Measurements from ENCODE around the gene ZBED4.
"Not testable (repeated sequence)": the region's sequence is repeated elsewhere in the genome, so short reads cannot be mapped to it uniquely, and the experiment has no call there.

The ZBED4 gene

DNA sequence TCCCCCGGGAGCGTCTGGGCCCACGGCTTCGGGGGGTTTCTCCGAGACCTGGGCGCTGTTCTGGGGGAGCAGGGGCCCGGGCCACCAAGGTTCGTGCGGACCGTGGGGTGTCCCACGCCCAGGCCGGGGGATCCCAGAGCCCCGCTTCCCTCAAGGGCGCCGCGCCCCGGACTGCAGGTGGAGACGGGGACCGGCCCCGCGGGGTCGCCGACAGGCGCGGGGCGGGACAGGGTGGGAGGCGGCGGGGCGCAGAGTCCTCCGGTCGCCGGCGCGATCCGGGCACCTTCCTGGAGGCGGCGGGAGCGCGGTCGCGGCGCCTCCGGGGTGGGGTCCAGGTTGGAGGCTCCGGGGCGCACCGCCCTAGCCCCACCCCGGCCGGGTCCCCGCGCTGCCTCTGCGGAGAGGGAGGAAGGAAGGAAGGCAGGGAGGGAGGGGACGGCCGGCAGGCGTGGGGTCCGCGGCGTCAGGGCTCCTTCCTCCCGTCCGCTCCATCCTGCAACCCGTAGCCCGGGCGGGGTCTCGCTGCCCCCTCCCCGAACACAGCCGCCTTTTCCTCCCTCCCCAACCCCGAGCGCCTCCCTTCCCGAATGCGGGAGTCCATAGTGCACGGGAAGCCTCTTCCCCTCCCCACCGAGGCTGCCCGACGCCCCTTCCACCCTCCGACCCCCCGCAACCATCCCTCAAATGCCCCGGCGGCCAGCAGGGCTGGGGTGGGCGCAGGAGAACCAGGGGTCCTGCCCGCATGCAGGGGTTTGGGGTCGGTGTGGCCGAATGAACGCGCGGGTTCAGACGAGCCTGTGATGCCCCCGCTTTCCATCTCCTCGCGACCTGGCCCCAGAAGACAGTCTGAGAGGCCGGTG lies 4.3 kb upstream of the ZBED4 start:
- H3K27me3 ChIP-seq = peaks cover 46 to 83% (median 76%) of the 10 kb centered on the region in 11 experiments

DNA sequence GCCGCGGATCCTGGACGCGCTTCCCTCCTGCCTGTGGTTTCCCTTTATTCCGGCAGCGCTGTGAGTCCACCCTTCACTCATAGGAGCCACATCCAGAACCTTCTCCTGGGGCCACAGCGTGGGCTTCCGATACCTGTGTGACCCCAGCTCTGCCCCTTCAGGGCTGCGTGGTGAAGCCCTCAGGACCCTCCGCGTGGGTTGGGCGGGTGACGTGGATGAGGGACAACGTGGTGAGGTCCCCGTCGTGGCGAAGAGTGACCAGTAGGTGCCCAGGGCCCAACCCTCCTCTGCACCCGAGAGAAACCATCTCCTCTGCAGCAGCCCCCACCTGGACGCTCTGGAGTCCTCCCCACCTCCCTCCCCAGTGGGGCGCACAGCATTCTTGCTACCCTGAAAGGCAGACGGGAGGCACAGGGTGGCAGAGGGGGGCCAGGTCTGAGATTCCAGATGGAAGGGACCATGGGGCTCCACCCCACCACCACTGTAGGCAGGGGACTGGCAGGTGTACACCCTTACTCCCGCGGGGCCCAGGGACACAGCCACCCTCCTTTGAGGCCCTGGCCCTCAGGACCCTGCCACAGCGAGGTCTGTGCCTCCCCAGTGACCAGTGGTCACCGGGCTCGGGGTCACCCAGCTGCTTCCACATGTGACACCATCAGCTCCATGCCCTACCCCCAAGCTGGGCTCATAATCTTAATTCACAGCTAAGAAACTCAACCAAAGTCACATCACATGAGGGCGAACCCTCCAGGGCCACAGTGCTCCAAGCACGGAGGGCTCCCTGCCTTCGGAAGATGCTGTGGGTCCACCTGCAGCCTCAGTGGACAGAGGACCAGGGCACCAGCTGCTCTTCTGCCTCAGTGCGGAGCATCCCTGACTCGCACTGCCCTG lies 3.4 kb upstream of the ZBED4 start:
- Histone ChIP-seq H3K4me2 (peak overlapping the region; percentile 88 to 99 (median 97)), H3K9ac (peak overlapping the region in 4 of 11 experiments; percentile 62 to 74 (median 68); a peak in 6 of 22 replicates), H3K4me1 (peaks cover 15 to 49% (median 41%) of the 10 kb centered on the region in 10 experiments), H3K36me3 (no peaks in the 10 kb centered on the region; a peak in 1 of 22 replicates), H3K27me3 (peaks cover 46 to 75% (median 68%) of the 10 kb centered on the region in 11 experiments), H3K27ac (no peak overlapping the region), H3K4me3 (peak overlapping the region; percentile 61 to 77 (median 66); a peak in 19 of 20 replicates), H3K9me3 (replicated peaks in 1 of 11) (no peaks in the 10 kb centered on the region; a peak in 1 of 22 replicates), H4K20me1 (peaks cover 5 to 41% (median 12%) of the 10 kb centered on the region in 11 experiments; a peak in 21 of 22 replicates)
- TF ChIP-seq Cebpa-rat (IDR thresholded peaks at IDR 0.05) = no peak

More for the DNA sequence above, 4.3 kb upstream of the ZBED4 start:
- Histone ChIP-seq H3K36me3 (no peaks in the 10 kb centered on the region), H3K4me2 (peak overlapping the region; percentile 88 to 99 (median 97)), H4K20me1 (peaks cover 0 to 32% (median 4%) of the 10 kb centered on the region in 11 experiments; a peak in 11 of 22 replicates), H3K27ac (peak overlapping the region in 1 of 11 experiments; percentile 40; a peak in 1 of 22 replicates), H3K9me3 (replicated peaks in 1 of 11) (no peaks in the 10 kb centered on the region; a peak in 1 of 22 replicates), H3K4me3 (peak overlapping the region; percentile 61 to 77 (median 66)), H3K4me1 (peaks cover 10 to 44% (median 36%) of the 10 kb centered on the region in 10 experiments; a peak in 19 of 20 replicates), H3K9ac (peak overlapping the region; percentile 43 to 81 (median 64); a peak in 21 of 22 replicates)
- TF ChIP-seq Cebpa-rat (IDR thresholded peaks at IDR 0.05) = no peak

DNA sequence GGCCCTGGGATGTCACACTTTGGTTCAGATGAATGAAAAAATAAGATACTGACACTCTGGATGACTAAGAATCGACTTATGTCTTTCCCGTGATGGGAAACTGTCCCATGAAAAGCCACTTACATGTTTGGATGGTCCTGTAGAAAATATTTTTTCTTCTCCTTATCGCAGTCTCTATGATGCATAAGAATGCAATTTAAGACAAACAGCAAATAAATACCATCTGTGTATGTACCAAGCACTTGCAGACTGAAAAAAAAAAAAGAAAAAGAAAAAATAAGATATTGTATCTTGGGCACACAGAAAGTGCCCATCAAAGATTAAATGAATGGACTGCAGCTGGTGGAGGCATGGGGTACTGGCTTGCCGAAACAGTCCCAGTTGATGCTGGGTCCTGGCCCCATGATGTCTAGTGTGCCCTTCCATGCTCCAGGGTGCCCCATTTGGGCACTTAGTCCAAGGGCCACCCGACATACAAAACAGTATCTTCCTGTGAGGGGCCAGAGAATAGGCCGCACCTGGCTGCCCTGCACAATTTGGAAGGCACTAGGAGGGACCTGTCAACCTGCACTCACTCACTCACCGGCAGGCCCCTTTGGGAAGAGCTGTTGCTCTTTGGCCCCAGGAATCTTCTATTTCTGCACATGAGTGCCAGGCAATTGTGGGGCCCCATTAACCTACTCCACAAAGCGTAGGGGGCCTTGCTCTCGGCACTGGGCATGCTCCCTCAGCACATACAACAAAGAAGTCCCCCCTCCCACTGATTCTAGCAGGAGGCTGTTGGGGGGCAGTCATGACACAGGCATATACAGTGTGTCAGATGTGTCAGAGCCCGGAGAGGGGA lies 2.5 kb upstream of the ZBED4 start:
- Histone ChIP-seq H3K4me3 (no peak overlapping the region), H4K20me1 (peaks cover 15 to 50% (median 21%) of the 10 kb centered on the region in 11 experiments), H3K9me3 (replicated peaks in 1 of 11) (no peaks in the 10 kb centered on the region; a peak in 1 of 22 replicates), H3K27me3 (peaks cover 46 to 66% (median 60%) of the 10 kb centered on the region in 11 experiments), H3K4me2 (peak overlapping the region in 6 of 11 experiments; percentile 94 to 98 (median 97); a peak in 8 of 22 replicates), H3K4me1 (peaks cover 24 to 59% (median 50%) of the 10 kb centered on the region in 10 experiments), H3K27ac (no peak overlapping the region), H3K9ac (no peak overlapping the region), H3K36me3 (peaks cover 0 to 8% (median 3%) of the 10 kb centered on the region in 11 experiments; a peak in 9 of 22 replicates)
- TF ChIP-seq Cebpa-rat (IDR thresholded peaks at IDR 0.05) = no peak

DNA sequence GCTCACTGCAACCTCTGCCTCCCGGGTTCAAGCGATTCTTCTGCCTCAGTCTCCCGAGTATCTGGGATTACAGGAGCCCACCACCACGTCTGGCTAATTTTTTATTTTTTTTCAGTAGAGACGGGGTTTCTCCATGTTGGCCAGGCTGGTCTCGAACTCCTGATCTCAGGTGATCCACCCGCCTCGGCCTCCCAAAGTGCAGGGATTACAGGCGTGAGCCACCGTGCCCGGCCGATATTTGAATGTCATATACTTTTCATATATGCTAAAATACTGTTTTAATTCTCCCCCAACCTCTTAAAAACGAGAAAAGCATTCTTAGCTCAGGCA lies 1.1 kb upstream of the ZBED4 start:
- Histone ChIP-seq H3K4me1 (peaks cover 35 to 72% (median 63%) of the 10 kb centered on the region in 10 experiments), H3K4me3 (peak overlapping the region; percentile 65 to 98 (median 72)), H3K36me3 (peaks cover 0 to 19% (median 14%) of the 10 kb centered on the region in 11 experiments; a peak in 16 of 22 replicates), H3K4me2 (peak overlapping the region; percentile 79 to 97 (median 92)), H3K27ac (peak overlapping the region; percentile 79 to 99 (median 95); a peak in 21 of 22 replicates), H3K27me3 (peaks cover 39 to 52% (median 46%) of the 10 kb centered on the region in 11 experiments), H4K20me1 (peaks cover 28 to 64% (median 35%) of the 10 kb centered on the region in 11 experiments), H3K9ac (peak overlapping the region; percentile 87 to 96 (median 91))
- not testable (repeated sequence) for H3K9me3 ChIP-seq (replicated peaks in 1 of 11)

DNA sequence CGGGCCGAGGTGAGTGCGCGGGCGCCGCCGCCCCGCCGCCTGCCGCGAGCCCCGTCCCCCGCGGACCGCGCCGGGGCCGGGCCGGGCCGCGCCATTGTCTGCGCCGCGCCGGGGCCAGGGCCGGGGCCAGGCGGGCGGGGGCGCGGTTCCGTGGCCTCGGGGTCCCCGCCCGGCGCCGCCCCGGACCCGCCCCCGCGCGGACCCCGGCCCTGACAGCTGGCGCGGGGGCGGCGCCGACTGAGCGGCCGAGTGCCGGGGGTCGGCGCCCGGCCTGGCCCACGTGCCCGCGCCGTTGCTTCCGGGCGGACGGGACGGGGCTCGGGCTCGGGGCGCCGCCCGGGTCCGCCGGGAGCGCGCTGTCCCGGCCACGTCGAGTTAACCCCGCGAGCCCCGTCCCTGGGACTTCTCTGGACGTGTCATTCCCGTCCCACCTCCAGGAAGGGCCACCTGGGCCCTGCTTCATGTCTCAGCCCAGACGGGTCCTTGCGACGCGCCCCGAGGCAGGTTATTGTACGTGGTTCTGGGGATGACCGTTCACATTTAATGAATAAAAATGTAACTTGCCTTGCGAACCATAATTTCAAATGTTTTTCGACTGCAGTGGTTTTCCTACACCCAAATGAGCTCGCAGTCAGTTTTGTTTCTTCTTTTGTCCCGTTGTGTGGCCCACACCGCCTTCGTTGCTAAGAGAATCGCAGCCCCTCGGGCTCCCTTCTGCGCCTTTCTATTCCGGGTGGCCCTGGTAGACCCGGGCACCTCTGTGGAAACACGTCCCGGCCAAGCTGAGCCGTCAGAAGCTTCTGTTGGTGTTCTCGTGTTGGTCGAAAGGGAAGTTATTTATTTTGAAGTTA lies 562 bp downstream of the ZBED4 start:
- Histone ChIP-seq H3K27ac (peak overlapping the region; percentile 79 to 95 (median 91)), H4K20me1 (peaks cover 45 to 66% (median 51%) of the 10 kb centered on the region in 11 experiments), H3K4me2 (peak overlapping the region; percentile 83 to 98 (median 91)), H3K36me3 (peaks cover 5 to 35% (median 23%) of the 10 kb centered on the region in 11 experiments; a peak in 21 of 22 replicates), H3K9ac (peak overlapping the region; percentile 88 to 98 (median 95)), H3K9me3 (replicated peaks in 1 of 11) (no peaks in the 10 kb centered on the region; a peak in 1 of 22 replicates), H3K27me3 (peaks cover 23 to 35% (median 29%) of the 10 kb centered on the region in 11 experiments), H3K4me3 (peak overlapping the region; percentile 77 to 99 (median 96)), H3K4me1 (peaks cover 32 to 80% (median 68%) of the 10 kb centered on the region in 10 experiments)
- TF ChIP-seq Cebpa-rat (IDR thresholded peaks at IDR 0.05) = no peak

DNA sequence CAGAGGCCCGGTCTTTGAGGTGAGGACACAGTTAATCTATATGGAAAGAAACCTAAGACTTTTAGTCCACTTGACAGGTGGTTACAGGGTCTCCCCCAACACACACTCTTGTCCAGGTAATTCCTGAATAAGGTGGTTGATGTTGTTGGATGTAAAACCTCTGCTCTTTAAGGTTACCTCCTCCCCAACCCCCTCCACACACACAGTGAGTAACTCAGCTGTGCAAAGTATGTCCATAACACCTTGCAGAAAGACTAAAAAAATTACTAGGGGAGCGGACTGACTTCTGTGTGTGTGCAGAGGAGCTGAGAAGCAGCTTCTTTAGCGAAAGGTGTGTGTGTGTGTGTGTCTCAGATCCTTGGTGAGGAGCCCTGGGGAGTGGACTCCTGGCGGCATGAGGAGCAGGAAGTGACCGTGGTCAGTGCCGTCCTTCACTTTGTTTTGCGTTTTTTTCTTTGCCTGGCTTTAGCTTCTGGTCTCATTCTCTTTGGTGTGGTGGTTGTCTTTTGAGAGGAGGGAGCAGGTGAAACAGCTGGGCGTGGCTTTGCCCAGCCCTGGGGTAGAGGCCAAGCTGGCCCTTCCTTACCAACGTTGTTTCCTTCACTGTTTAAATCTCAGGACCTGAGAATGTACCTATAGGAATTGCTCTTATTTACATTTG lies 1.7 kb downstream of the ZBED4 start:
- peak overlapping the region; percentile 83 to 98 (median 91) for H3K4me2 ChIP-seq
- H3K9me3 ChIP-seq (replicated peaks in 1 of 11) = no peaks in the 10 kb centered on the region; a peak in 1 of 22 replicates
- TF ChIP-seq Cebpa-rat (IDR thresholded peaks at IDR 0.05) = no peak
- H4K20me1 ChIP-seq = peaks cover 50 to 66% (median 63%) of the 10 kb centered on the region in 11 experiments
- peak overlapping the region; percentile 88 to 98 (median 95) for H3K9ac ChIP-seq
- H3K27me3 ChIP-seq = peaks cover 11 to 24% (median 18%) of the 10 kb centered on the region in 11 experiments
- peaks cover 5 to 47% (median 32%) of the 10 kb centered on the region in 11 experiments; a peak in 21 of 22 replicates for H3K36me3 ChIP-seq
- H3K27ac ChIP-seq = peak overlapping the region in 7 of 11 experiments; percentile 25 to 95 (median 87); a peak in 12 of 22 replicates
- peak overlapping the region; percentile 77 to 99 (median 96) for H3K4me3 ChIP-seq
- H3K4me1 ChIP-seq = peaks cover 32 to 72% (median 58%) of the 10 kb centered on the region in 10 experiments

Measured in BLaER1 treated with 17β-estradiol and CSF1 and Interleukin-3, amounts not matched to agents 10 nM and 100 nM (cell line).